K562 (cell line): Measurements from ENCODE around the gene TBC1D25. TPM values are rescaled to one million over a fixed set of nuclear protein-coding genes. Genes with fewer than 3 reads are reported as not detected.

Experiments
- BCLAF1 ChIP-seq, 2 experiments: fragments of 450-650 bp in 1 of 2; IDR thresholded peaks; 2 replicates each; pipeline ENCODE4 v1.6.1; 2011 to 2017; ENCODE audit warnings: low read depth in 2 of 2, antibody characterized with exemption in 1 of 2, borderline replicate concordance in 1 of 2, low read length in 1 of 2, mild to moderate bottlenecking in 1 of 2, mixed read lengths in 1 of 2; ENCODE audit not compliant: control insufficient read depth in 1 of 2
- CBFA2T2 ChIP-seq: fragments of 450-650 bp; conservative IDR thresholded peaks from 2 replicates; pipeline ENCODE4 v1.6.1; 2017; ENCODE audit warnings: mild to moderate bottlenecking
- HDAC1 ChIP-seq, 2 experiments: fragments of 450-650 bp; IDR thresholded peaks; 2 replicates each; pipeline ENCODE4 v1.6.1; 2016 to 2017; ENCODE audit warnings: inconsistent platforms in 1 of 2, mild to moderate bottlenecking in 1 of 2, moderate library complexity in 1 of 2
- KDM2B ChIP-seq: fragments of 250-450 bp; sonication (Bioruptor Pico); IDR thresholded peaks from 2 replicates; pipeline ENCODE4 v1.8.0; 2021; ENCODE audit warnings: mild to moderate bottlenecking, moderate library complexity
- LARP7 ChIP-seq: fragments of 450-650 bp; IDR thresholded peaks from 2 replicates; pipeline ENCODE4 v1.6.1; 2016
- MAFG ChIP-seq: fragments of 450-650 bp; conservative IDR thresholded peaks from 2 replicates; pipeline ENCODE4 v1.6.1; 2016; ENCODE audit warnings: missing genetic modification characterization, missing compliant biosample characterization
- MEIS2 ChIP-seq: fragments of 450-650 bp; IDR thresholded peaks from 2 replicates; pipeline ENCODE4 v1.6.1; 2014; ENCODE audit warnings: mild to moderate bottlenecking; ENCODE audit not compliant: partially characterized antibody
- MTA3 ChIP-seq: fragments of 450-650 bp; formaldehyde crosslinking; IDR thresholded peaks from 2 replicates; pipeline ENCODE4 v1.6.1; 2017; ENCODE audit warnings: mild to moderate bottlenecking, borderline replicate concordance
- POLR2AphosphoS2 ChIP-seq: IDR thresholded peaks from 2 replicates; pipeline ENCODE4 v1.6.1; 2012; ENCODE audit warnings: low read length, improper control_type of control experiment
- STAG1 ChIP-seq: sonication (generic); formaldehyde crosslinking; IDR thresholded peaks from 2 replicates; pipeline ENCODE4 v1.5.0; 2020; ENCODE audit warnings: missing genetic modification reagents, borderline replicate concordance
- ZNF263 ChIP-seq: sonication (generic); formaldehyde crosslinking; IDR thresholded peaks from 2 replicates; pipeline ENCODE4 v1.8.0; 2022; ENCODE audit warnings: mild to moderate bottlenecking, missing genetic modification reagents, borderline replicate concordance
- polyA plus RNA-seq, 8 experiments: library from polyadenylated mRNA; depleted of rRNA in 4 of 8; stranded (reverse) in 5 of 8; unstranded in 3 of 8; fragments of >200 nt; fragmentation: Nextera tagmentation in 2 of 8; fragmentation: Illumina TruSeq in 1 of 8; extraction: Ambion mirVana in 2 of 8; extraction: Trizol in 1 of 8; gene quantifications; 2 replicates each; pipeline versions ENCODE4 v1.2.1 to v1.2.3, GENCODE V29; 2011 to 2014; ENCODE audit warnings: inconsistent platforms in 1 of 8, missing spikeins in 1 of 8
- total RNA-seq, 7 experiments: library from RNA; depleted of rRNA in 6 of 7; stranded (reverse); fragments of >200 nt in 6 of 7; fragmentation: Illumina TruSeq in 2 of 7; extraction: Trizol in 2 of 7; gene quantifications; 2 replicates each; pipeline versions ENCODE4 v1.2.1 to v1.2.3, GENCODE V29; 2011 to 2021; ENCODE audit warnings: low replicate concordance in 1 of 7
- TF ChIP-seq, protein P1 (sequence below): sonication (generic); formaldehyde crosslinking; IDR thresholded peaks from 2 replicates; pipeline ENCODE4 v1.8.0; 2023; ENCODE audit warnings: mild to moderate bottlenecking, missing genetic modification reagents
- TF ChIP-seq, protein P2 (sequence below): fragments of 450-650 bp; IDR thresholded peaks from 2 replicates; pipeline ENCODE4 v1.6.1; 2016

Gene TBC1D25
- total and polyA plus RNA-seq, 9 of the 15 experiments (the other 6 are each of a cell fraction or from before 2014, with no cell fraction given) = 0.62 to 10.6 (median 3.9) TPM

- TF ChIP-seq, protein P1, sequence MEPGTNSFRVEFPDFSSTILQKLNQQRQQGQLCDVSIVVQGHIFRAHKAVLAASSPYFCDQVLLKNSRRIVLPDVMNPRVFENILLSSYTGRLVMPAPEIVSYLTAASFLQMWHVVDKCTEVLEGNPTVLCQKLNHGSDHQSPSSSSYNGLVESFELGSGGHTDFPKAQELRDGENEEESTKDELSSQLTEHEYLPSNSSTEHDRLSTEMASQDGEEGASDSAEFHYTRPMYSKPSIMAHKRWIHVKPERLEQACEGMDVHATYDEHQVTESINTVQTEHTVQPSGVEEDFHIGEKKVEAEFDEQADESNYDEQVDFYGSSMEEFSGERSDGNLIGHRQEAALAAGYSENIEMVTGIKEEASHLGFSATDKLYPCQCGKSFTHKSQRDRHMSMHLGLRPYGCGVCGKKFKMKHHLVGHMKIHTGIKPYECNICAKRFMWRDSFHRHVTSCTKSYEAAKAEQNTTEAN (CRISPR knock-in tag) = no peak
- TF ChIP-seq STAG1 (CRISPR knock-in tag) (no peak), BCLAF1 (IDR thresholded peaks at IDR 0.05; ENCODE audit: borderline replicate concordance in 1 of 2, control insufficient read depth in 1 of 2, low read depth in 2 of 2, low read length in 1 of 2) (no peak), POLR2AphosphoS2 (peak; percentile 36; the same call in 1 of the 2 replicates), LARP7 (no peak), MTA3 (peak; percentile 66; the same call in 1 of the 2 replicates), HDAC1 (IDR thresholded peaks at IDR 0.05) (no peak), ZNF263 (no peak), KDM2B (no peak), CBFA2T2 (no peak), MEIS2 (no peak), MAFG (tag) (no peak)
- TF ChIP-seq, protein P2, sequence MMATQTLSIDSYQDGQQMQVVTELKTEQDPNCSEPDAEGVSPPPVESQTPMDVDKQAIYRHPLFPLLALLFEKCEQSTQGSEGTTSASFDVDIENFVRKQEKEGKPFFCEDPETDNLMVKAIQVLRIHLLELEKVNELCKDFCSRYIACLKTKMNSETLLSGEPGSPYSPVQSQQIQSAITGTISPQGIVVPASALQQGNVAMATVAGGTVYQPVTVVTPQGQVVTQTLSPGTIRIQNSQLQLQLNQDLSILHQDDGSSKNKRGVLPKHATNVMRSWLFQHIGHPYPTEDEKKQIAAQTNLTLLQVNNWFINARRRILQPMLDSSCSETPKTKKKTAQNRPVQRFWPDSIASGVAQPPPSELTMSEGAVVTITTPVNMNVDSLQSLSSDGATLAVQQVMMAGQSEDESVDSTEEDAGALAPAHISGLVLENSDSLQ = 0 out of 2 replicates have a peak, but pooled peaks have one; percentile 4
These were observed 17.9 kb upstream of the TBC1D25 start, which contains the start of gene EBP (continued) for GRCh38 chrX:48521353-48522243.
